K562 (cell line): ENCODE data around the gene CLCN6. TPM values are rescaled to one million over a fixed set of nuclear protein-coding genes. Genes with fewer than 3 reads are reported as not detected.

ENCODE experiments used
- ATAC-seq: fragments of 200-7000 bp; cut with Tn5 transposase; 3 replicates; pipeline ENCODE4 v1.9.1; 2020; ENCODE audit warnings: moderate library complexity
- BruUV-seq: library from RNA; stranded (reverse); fragments of 400-500 nt; replicated peaks from 2 replicates; lab custom pipeline; 2021; lab: Mats Ljungman, UMichigan
- CTCF ChIA-PET: fragments of 300-600 bp; formaldehyde crosslinking; extraction: SDS; loops from one replicate; lab custom pipeline; 2021; ENCODE audit warnings: low intra/inter-chr PET ratio; lab: Yijun Ruan, JAX
- POLR2A ChIA-PET: fragments of 300-600, 350-650 bp; sonication (Branson Sonifier 250); formaldehyde crosslinking; extraction: SDS; loops from one replicate; lab custom pipeline; 2021; ENCODE audit warnings: antibody characterized with exemption, inconsistent platforms; lab: Yijun Ruan, JAX
- DNase-seq, 4 experiments: peaks; one replicate each; pipeline versions ENCODE4 v3.0.0 to v3.0.0-alpha.2; 2011 to 2018; ENCODE audit warnings: low spot score in 3 of 4, mixed read lengths in 3 of 4; ENCODE audit errors: extremely low read depth in 1 of 4
- FAIRE-seq: peaks from 2 replicates; lab custom pipeline; 2011; peaks lifted over from hg19 to GRCh38; lab: Jason Lieb, UNC
- H2AFZ ChIP-seq: 2 replicates; pipeline ENCODE4 v1.6.0; 2011; ENCODE audit warnings: low read depth, low read length, control low read depth, inconsistent platforms
- H3K27ac ChIP-seq: fragments of 200-600 bp; 3 replicates; pipeline ENCODE4 v1.8.0; 2011; ENCODE audit warnings: low read depth, mild to moderate bottlenecking, control low read depth, inconsistent platforms, low read length, moderate library complexity, mixed read lengths; ENCODE audit errors: extremely low read depth
- H3K27me3 ChIP-seq, 2 experiments: fragments of 300-600 bp in 1 of 2; 2 replicates in 1 of 2; 3 replicates in 1 of 2; pipeline versions ENCODE4 v1.6.0 to v1.8.0; 2011; ENCODE audit warnings: inconsistent platforms in 2 of 2, low read length in 2 of 2, mild to moderate bottlenecking in 1 of 2, mixed read lengths in 1 of 2, moderate library complexity in 1 of 2; ENCODE audit not compliant: control insufficient read depth in 2 of 2, insufficient read depth in 2 of 2
- H3K36me3 ChIP-seq: fragments of 300-600 bp; 3 replicates; pipeline ENCODE4 v1.8.0; 2011; ENCODE audit warnings: mild to moderate bottlenecking, low read length, inconsistent platforms; ENCODE audit not compliant: control insufficient read depth, insufficient read depth
- H3K4me1 ChIP-seq, 2 experiments: fragments of 200-600 bp in 1 of 2; replicated peaks in 1 of 2; 2 replicates in 1 of 2; 3 replicates in 1 of 2; pipeline versions ENCODE4 v1.5.1 to v1.8.0; 2011; ENCODE audit warnings: inconsistent platforms in 2 of 2, low read length in 2 of 2, mild to moderate bottlenecking in 1 of 2, mixed read lengths in 1 of 2, moderate library complexity in 1 of 2; ENCODE audit not compliant: control insufficient read depth in 2 of 2, insufficient read depth in 2 of 2
- H3K4me2 ChIP-seq: 2 replicates; pipeline ENCODE4 v1.6.1; 2011; ENCODE audit warnings: low read length, control low read depth, inconsistent platforms, mixed read lengths; ENCODE audit not compliant: insufficient read depth
- H3K4me3 ChIP-seq: fragments of 200-600 bp; sonication (generic), shearing (Covaris generic); 2 replicates; pipeline ENCODE4 v1.5.1; 2016; ENCODE audit warnings: control low read depth, inconsistent platforms
- H3K79me2 ChIP-seq: fragments of 200-600 bp; 3 replicates; pipeline ENCODE4 v1.8.0; 2011; ENCODE audit warnings: low read length, inconsistent platforms; ENCODE audit not compliant: control insufficient read depth, insufficient read depth
- H3K9ac ChIP-seq, 2 experiments: 2 replicates each; pipeline versions ENCODE4 v1.6.0 to v1.6.1; 2011; ENCODE audit warnings: low read depth in 2 of 2, low read length in 2 of 2, control low read depth in 1 of 2, inconsistent platforms in 1 of 2, mild to moderate bottlenecking in 1 of 2, mixed read lengths in 1 of 2; ENCODE audit not compliant: insufficient read depth in 1 of 2
- H3K9me1 ChIP-seq: one replicate; pipeline ENCODE4 v1.6.0; 2011; ENCODE audit warnings: inconsistent platforms, mild to moderate bottlenecking, low read length, moderate library complexity; ENCODE audit not compliant: control insufficient read depth, insufficient read depth
- H3K9me3 ChIP-seq: replicated peaks from 2 replicates; pipeline ENCODE4 v1.5.1; 2011; ENCODE audit warnings: low read depth, low read length, inconsistent platforms; ENCODE audit not compliant: control insufficient read depth, insufficient read depth
- H4K20me1 ChIP-seq: replicated peaks from 2 replicates; pipeline ENCODE4 v1.6.1; 2011; ENCODE audit warnings: low read length, inconsistent platforms, mixed read lengths; ENCODE audit not compliant: control insufficient read depth, insufficient read depth
- ASH1L ChIP-seq: fragments of 450-650 bp; IDR thresholded peaks from 2 replicates; pipeline ENCODE4 v1.6.1; 2018; ENCODE audit warnings: borderline replicate concordance, mild to moderate bottlenecking, low read depth; ENCODE audit not compliant: partially characterized antibody
- C11orf30 ChIP-seq: fragments of 450-650 bp; IDR thresholded peaks from 2 replicates; pipeline ENCODE4 v1.6.1; 2016; ENCODE audit warnings: low read depth, mild to moderate bottlenecking
- FOXA3 ChIP-seq, 2 experiments: fragments of 450-650 bp in 1 of 2; sonication (generic) in 1 of 2; formaldehyde crosslinking; IDR thresholded peaks in 1 of 2; conservative IDR thresholded peaks in 1 of 2; 2 replicates each; pipeline versions ENCODE4 v1.4.0 to v1.8.0; 2020 to 2022; ENCODE audit warnings: mild to moderate bottlenecking in 2 of 2, missing genetic modification reagents in 1 of 2
- KAT7 ChIP-seq: sonication (generic); formaldehyde crosslinking; IDR thresholded peaks from 2 replicates; pipeline ENCODE4 v1.8.0; 2022; ENCODE audit warnings: missing genetic modification reagents, mild to moderate bottlenecking, borderline replicate concordance
- SIN3B ChIP-seq: fragments of 450-650 bp; IDR thresholded peaks from 2 replicates; pipeline ENCODE4 v1.6.1; 2017; ENCODE audit warnings: low read depth, mild to moderate bottlenecking, moderate library complexity
- SRSF3 ChIP-seq: fragments of 200-400 bp; formaldehyde crosslinking; IDR thresholded peaks from 2 replicates; pipeline ENCODE4 v1.6.1; 2016; ENCODE audit warnings: mild to moderate bottlenecking, low read length, moderate library complexity; ENCODE audit not compliant: insufficient read depth
- WGBS: fragments of 100-300 bp; shearing (Covaris generic); methylation state at CpG from one replicate; pipeline ENCODE4 v1.1.6; 2016; ENCODE audit warnings: low coverage, mixed read lengths; ENCODE audit not compliant: insufficient coverage; ENCODE audit errors: missing lambda C conversion rate; 5-methylcytosine and 5-hydroxymethylcytosine counted together
- in situ Hi-C: fragments of 300-500 bp; cut with MboI; formaldehyde crosslinking; loops from 4 replicates; pipeline ENCODE4 v1.15.0; 2018; ENCODE audit warnings: inconsistent platforms, mixed read lengths
- intact Hi-C: fragments of 100-400 bp; cut with micrococcal nuclease; formaldehyde crosslinking; loops from 2 replicates; pipeline ENCODE4 v1.14.2; 2022
- polyA plus RNA-seq, 8 experiments: library from polyadenylated mRNA; depleted of rRNA in 4 of 8; stranded (reverse) in 5 of 8; unstranded in 3 of 8; fragments of >200 nt; fragmentation: Nextera tagmentation in 2 of 8; fragmentation: Illumina TruSeq in 1 of 8; extraction: Ambion mirVana in 2 of 8; extraction: Trizol in 1 of 8; gene quantifications; 2 replicates each; pipeline versions ENCODE4 v1.2.1 to v1.2.3, GENCODE V29; 2011 to 2014; ENCODE audit warnings: inconsistent platforms in 1 of 8, missing spikeins in 1 of 8
- total RNA-seq, 7 experiments: library from RNA; depleted of rRNA in 6 of 7; stranded (reverse); fragments of >200 nt in 6 of 7; fragmentation: Illumina TruSeq in 2 of 7; extraction: Trizol in 2 of 7; gene quantifications; 2 replicates each; pipeline versions ENCODE4 v1.2.1 to v1.2.3, GENCODE V29; 2011 to 2021; ENCODE audit warnings: low replicate concordance in 1 of 7
- TF ChIP-seq, protein P1 (sequence below): fragments of 450-650 bp; conservative IDR thresholded peaks from 2 replicates; pipeline ENCODE4 v1.6.1; 2016; ENCODE audit warnings: missing genetic modification characterization, low read depth, mild to moderate bottlenecking, missing compliant biosample characterization, moderate library complexity
- TF ChIP-seq, protein P2 (sequence below): sonication (generic); formaldehyde crosslinking; IDR thresholded peaks from 2 replicates; pipeline ENCODE4 v1.8.0; 2022; ENCODE audit warnings: mild to moderate bottlenecking, missing genetic modification reagents

Gene CLCN6
- total and polyA plus RNA-seq, 9 of the 15 experiments (the other 6 are each of a cell fraction or from before 2014, with no cell fraction given) = 2.0 to 21.8 (median 13.6) TPM

DNA sequence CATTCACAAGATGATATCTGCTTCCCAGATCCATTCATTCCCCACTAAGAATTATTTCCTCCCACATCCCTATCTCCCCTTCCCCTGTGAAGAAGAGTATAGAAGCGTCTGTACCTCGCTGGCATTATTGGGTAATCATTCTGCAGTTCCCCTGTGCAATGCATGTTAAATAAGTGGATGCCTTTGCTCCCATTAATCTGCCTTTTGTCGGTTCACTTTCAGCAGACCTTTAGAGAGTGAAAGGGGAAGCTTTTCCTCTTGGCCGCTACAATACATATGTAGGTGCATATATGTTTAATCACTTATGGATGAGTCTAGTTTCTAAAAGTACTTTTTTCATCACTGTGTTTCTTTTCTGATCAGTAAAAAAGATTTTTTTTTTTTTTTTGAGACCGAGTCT, 7.0 kb downstream of the CLCN6 start:
- no peaks in the 10 kb centered on the region for H3K27me3 ChIP-seq
- no peak overlapping the region for H2AFZ ChIP-seq
- CTCF ChIA-PET = no interaction called here
- H3K9ac ChIP-seq = no peak overlapping the region
- no peaks in the 10 kb centered on the region for H3K9me1 ChIP-seq
- in situ Hi-C loops = no loop called here
- H3K4me2 ChIP-seq = no peak overlapping the region
- FAIRE-seq = no peak
- no peak for DNase-seq
- H3K79me2 ChIP-seq = peaks cover 33% of the 10 kb centered on the region
- no peaks in the 10 kb centered on the region for H4K20me1 ChIP-seq
- 90% methylated on average over 5 of the region's 5 CpGs for WGBS
- peaks cover 80% of the 10 kb centered on the region for H3K36me3 ChIP-seq
- no peak overlapping the region for H3K4me3 ChIP-seq
- no peak overlapping the region for H3K27ac ChIP-seq
- no peak for ATAC-seq
- no peak for TF ChIP-seq C11orf30
- no peak for TF ChIP-seq KAT7 (CRISPR knock-in tag)
- no peak for TF ChIP-seq SRSF3
- no peak for TF ChIP-seq FOXA3 (CRISPR knock-in tag; conservative IDR thresholded peaks at IDR 0.05 in 1 of 2, IDR thresholded peaks at IDR 0.05 in 1 of 2)
- TF ChIP-seq, protein P1, sequence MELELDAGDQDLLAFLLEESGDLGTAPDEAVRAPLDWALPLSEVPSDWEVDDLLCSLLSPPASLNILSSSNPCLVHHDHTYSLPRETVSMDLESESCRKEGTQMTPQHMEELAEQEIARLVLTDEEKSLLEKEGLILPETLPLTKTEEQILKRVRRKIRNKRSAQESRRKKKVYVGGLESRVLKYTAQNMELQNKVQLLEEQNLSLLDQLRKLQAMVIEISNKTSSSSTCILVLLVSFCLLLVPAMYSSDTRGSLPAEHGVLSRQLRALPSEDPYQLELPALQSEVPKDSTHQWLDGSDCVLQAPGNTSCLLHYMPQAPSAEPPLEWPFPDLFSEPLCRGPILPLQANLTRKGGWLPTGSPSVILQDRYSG (tag) = no peak
- TF ChIP-seq, protein P2, sequence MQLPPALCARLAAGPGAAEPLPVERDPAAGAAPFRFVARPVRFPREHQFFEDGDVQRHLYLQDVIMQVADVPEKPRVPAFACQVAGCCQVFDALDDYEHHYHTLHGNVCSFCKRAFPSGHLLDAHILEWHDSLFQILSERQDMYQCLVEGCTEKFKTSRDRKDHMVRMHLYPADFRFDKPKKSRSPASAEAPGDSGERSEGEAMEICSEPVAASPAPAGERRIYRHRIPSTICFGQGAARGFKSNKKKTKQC (CRISPR knock-in tag) = no peak
- no peak for TF ChIP-seq ASH1L
- TF ChIP-seq SIN3B = no peak
- TF ChIP-seq, all 486 proteins: peak for 0
- intact Hi-C loops = no loop called here
- H3K4me1 ChIP-seq = peaks cover 3 to 9% of the 10 kb centered on the region in 2 experiments; a peak in 2 of 5 replicates
- no TSS peak for BruUV-seq
- no peaks in the 10 kb centered on the region for H3K9me3 ChIP-seq
- POLR2A ChIA-PET = interaction anchor here (0.6 to 0.7 kb wide), 2 partner anchors 10 to 70 kb away, joined by 3 read pairs; no protein-coding TSS in a partner anchor
